ENCODE measurements around the gene TOX3.

Gene TOX3

GRCh38 chr16:52441886-52442285, 105.1 kb downstream of the TOX3 start:
- no peak for DNase-seq

- no peak for DNase-seq
Observed at GRCh38 chr16:52440248-52440647, 106.7 kb downstream of the TOX3 start.

- DNase-seq = no peak
Observed at GRCh38 chr16:52439750-52440149, 107.2 kb downstream of the TOX3 start.

- DNase-seq = no peak
Observed at GRCh38 chr16:52439171-52439701, 107.7 kb downstream of the TOX3 start.

GRCh38 chr16:52437277-52437670, 109.7 kb downstream of the TOX3 start:
- DNase-seq = no peak

GRCh38 chr16:52436339-52437276, 110.3 kb downstream of the TOX3 start:
- no peak for DNase-seq

- no peak for DNase-seq
Observed at GRCh38 chr16:52434224-52434623, 112.7 kb downstream of the TOX3 start.

- no peak for DNase-seq
Observed at GRCh38 chr16:52433643-52434042, 113.3 kb downstream of the TOX3 start.

- DNase-seq = no peak
Observed at GRCh38 chr16:52424591-52424990, 122.4 kb downstream of the TOX3 start.

- no peak for DNase-seq
Observed at GRCh38 chr16:52422307-52422706, 124.6 kb downstream of the TOX3 start.

- DNase-seq = no peak
Observed at GRCh38 chr16:52418201-52418600, 128.7 kb downstream of the TOX3 start.

- no peak for DNase-seq
Observed at GRCh38 chr16:52416888-52417287, 130.1 kb downstream of the TOX3 start.

- no peak for DNase-seq
Observed at GRCh38 chr16:52411011-52411410, 135.9 kb downstream of the TOX3 start.

- DNase-seq = no peak
Observed at GRCh38 chr16:52408191-52408845, 138.6 kb downstream of the TOX3 start.

GRCh38 chr16:52407778-52408177, 139.2 kb downstream of the TOX3 start:
- no peak for DNase-seq

GRCh38 chr16:52405441-52405840, 141.5 kb downstream of the TOX3 start:
- no peak for DNase-seq

GRCh38 chr16:52404546-52404945, 142.4 kb downstream of the TOX3 start:
- DNase-seq = no peak

- DNase-seq = no peak
Observed at GRCh38 chr16:52399116-52399515, 147.8 kb downstream of the TOX3 start.

GRCh38 chr16:52398491-52398960, 148.4 kb downstream of the TOX3 start:
- DNase-seq = no peak

GRCh38 chr16:52398021-52398420, 148.9 kb downstream of the TOX3 start:
- DNase-seq = no peak

- DNase-seq = no peak
Observed at GRCh38 chr16:52393448-52393847, 153.5 kb downstream of the TOX3 start.

GRCh38 chr16:52389045-52389444, 157.9 kb downstream of the TOX3 start:
- DNase-seq = no peak
